Measurements from ENCODE around the gene SLC6A7.

The SLC6A7 gene

DNA sequence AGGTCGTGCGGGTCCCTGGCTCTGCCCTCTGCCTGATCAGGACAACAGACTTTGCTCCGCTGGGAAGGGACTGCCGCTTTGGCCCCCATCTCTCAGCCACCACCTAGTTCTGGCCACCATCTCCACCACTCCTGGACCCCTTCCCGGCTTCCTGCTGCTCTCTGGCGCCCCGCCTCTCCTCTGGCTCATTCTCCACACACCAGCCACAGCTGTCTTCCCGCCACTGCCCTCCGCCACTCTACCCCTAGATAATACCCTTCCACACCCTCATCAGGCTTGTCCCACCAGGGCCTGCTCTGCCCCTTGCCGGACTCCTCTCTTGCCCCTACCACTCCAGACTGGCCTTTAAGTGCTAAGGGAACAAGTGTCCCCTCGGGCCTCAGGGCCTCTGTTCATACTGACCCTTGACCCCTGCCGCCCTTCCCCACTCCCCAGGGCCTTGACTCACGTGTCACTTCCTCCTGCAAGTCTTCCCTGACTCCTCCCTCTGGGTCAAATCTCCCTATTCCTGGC, 26.3 kb upstream of the SLC6A7 start:
- H2AFZ ChIP-seq (ENCODE audit: low read length, unreplicated experiment) = peak overlapping the region; percentile 71
- no peak overlapping the region for H3K4me3 ChIP-seq (ENCODE audit: low read depth, low read length)
- no peak overlapping the region for H3K27ac ChIP-seq (ENCODE audit: low read depth, low read length)
- H3K36me3 ChIP-seq (ENCODE audit: insufficient read depth, low read length) = no peaks in the 10 kb centered on the region
- no peaks in the 10 kb centered on the region for H3K27me3 ChIP-seq (ENCODE audit: insufficient read depth, low read length)
- H3K4me1 ChIP-seq (ENCODE audit: control insufficient read depth, insufficient read depth, low read length, unreplicated experiment) = peaks cover 45% of the 10 kb centered on the region
- H3K79me2 ChIP-seq (ENCODE audit: control insufficient read depth, insufficient read depth, low read length, unreplicated experiment) = no peaks in the 10 kb centered on the region

DNA sequence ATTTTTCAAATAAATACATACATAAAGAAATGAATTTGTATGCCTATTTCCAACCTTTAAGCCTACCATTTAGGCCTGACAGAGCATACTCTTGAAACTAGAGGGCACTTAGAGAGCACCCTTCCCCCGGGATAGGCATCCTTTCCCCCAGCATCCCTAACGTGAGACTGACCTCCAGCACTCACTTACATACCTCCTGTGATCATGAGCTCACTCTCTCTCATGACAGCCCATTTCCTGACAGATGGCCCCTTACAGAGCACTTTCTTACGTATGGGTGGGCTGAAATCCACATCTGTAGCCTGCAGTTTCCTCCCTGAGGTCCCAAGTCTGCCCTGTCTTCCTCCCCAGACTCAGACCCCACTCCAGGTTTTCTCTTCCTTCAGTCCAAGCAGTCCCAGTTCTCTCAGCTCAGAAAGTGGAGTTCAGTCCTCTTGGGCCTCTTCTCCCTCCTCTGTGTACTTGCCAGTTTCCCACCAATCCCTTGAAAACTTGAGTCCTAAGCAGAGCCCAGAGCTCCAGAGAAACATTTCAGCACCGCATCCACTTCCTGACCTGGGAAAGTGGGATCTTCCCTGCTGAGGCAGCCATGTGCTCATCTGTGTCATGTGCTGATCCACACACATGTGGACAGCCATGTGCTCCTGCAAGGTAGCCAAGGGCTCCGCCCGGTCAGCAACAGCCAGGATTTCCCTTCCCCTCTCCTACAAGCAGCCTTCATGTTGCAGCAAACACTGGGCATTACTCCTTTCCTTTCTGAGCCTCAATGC, 25.5 kb upstream of the SLC6A7 start:
- Histone ChIP-seq H3K79me2 (ENCODE audit: control insufficient read depth, insufficient read depth, low read length, unreplicated experiment) (no peaks in the 10 kb centered on the region), H3K27ac (ENCODE audit: low read depth, low read length) (no peak overlapping the region), H3K36me3 (ENCODE audit: insufficient read depth, low read length) (no peaks in the 10 kb centered on the region), H3K4me3 (ENCODE audit: low read depth, low read length) (no peak overlapping the region), H2AFZ (ENCODE audit: low read length, unreplicated experiment) (peak overlapping the region; percentile 16), H3K4me1 (ENCODE audit: control insufficient read depth, insufficient read depth, low read length, unreplicated experiment) (peaks cover 39% of the 10 kb centered on the region), H3K27me3 (ENCODE audit: insufficient read depth, low read length) (no peaks in the 10 kb centered on the region)

GRCh38 chr5:150166037-150166649, 23.7 kb upstream of the SLC6A7 start:
- H3K4me3 ChIP-seq (ENCODE audit: low read depth, low read length) = no peak overlapping the region
- no peak overlapping the region for H2AFZ ChIP-seq (ENCODE audit: low read length, unreplicated experiment)
- no peaks in the 10 kb centered on the region for H3K79me2 ChIP-seq (ENCODE audit: control insufficient read depth, insufficient read depth, low read length, unreplicated experiment)
- H3K27me3 ChIP-seq (ENCODE audit: insufficient read depth, low read length) = 0 out of 2 replicates have a peak, but pooled peaks cover 7% of the 10 kb centered on the region
- H3K36me3 ChIP-seq (ENCODE audit: insufficient read depth, low read length) = no peaks in the 10 kb centered on the region
- H3K27ac ChIP-seq (ENCODE audit: low read depth, low read length) = no peak overlapping the region
- peaks cover 21% of the 10 kb centered on the region for H3K4me1 ChIP-seq (ENCODE audit: control insufficient read depth, insufficient read depth, low read length, unreplicated experiment)

DNA sequence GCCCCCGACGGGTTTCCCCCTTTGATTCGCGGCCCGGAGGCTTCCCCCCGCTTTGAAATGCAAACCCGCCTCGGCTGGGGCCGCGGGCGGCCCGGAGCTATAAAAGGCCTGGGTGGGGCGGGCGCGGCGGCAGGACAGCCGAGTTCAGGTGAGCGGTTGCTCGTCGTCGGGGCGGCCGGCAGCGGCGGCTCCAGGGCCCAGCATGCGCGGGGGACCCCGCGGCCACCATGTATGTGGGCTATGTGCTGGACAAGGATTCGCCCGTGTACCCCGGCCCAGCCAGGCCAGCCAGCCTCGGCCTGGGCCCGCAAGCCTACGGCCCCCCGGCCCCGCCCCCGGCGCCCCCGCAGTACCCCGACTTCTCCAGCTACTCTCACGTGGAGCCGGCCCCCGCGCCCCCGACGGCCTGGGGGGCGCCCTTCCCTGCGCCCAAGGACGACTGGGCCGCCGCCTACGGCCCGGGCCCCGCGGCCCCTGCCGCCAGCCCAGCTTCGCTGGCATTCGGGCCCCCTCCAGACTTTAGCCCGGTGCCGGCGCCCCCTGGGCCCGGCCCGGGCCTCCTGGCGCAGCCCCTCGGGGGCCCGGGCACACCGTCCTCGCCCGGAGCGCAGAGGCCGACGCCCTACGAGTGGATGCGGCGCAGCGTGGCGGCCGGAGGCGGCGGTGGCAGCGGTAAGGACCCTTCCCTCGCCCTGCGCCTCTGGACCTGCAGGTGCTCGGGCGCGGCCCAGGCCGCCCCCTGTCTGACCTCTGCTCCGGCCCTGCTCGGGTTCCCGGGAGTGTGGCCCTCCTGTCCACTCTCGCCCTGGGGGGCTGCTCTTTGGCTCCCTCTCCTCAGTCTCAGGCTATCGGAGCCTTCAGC, 23.0 kb upstream of the SLC6A7 start, which contains the start of gene CDX1:
CDX1 (plus strand) TSS at position 129 of the 862 bp plus-strand sequence; CDS start at position 228, 99 bp downstream.
- Histone ChIP-seq H3K79me2 (ENCODE audit: control insufficient read depth, insufficient read depth, low read length, unreplicated experiment) (no peaks in the 10 kb centered on the region), H3K4me1 (ENCODE audit: control insufficient read depth, insufficient read depth, low read length, unreplicated experiment) (peaks cover 17% of the 10 kb centered on the region), H3K27me3 (ENCODE audit: insufficient read depth, low read length) (0 out of 2 replicates have a peak, but pooled peaks cover 7% of the 10 kb centered on the region), H3K27ac (ENCODE audit: low read depth, low read length) (no peak within 1 kb of the TSS), H3K36me3 (ENCODE audit: insufficient read depth, low read length) (no peaks in the 10 kb centered on the region), H2AFZ (ENCODE audit: low read length, unreplicated experiment) (no peak within 1 kb of the TSS), H3K4me3 (ENCODE audit: low read depth, low read length) (no peak within 1 kb of the TSS)

GRCh38 chr5:150167512-150167850, 22.4 kb upstream of the SLC6A7 start:
- no peak overlapping the region for H2AFZ ChIP-seq (ENCODE audit: low read length, unreplicated experiment)
- H3K27me3 ChIP-seq (ENCODE audit: insufficient read depth, low read length) = 0 out of 2 replicates have a peak, but pooled peaks cover 7% of the 10 kb centered on the region

GRCh38 chr5:150167908-150168307, 22.0 kb upstream of the SLC6A7 start:
- H3K36me3 ChIP-seq (ENCODE audit: insufficient read depth, low read length) = no peaks in the 10 kb centered on the region
- 0 out of 2 replicates have a peak, but pooled peaks cover 7% of the 10 kb centered on the region for H3K27me3 ChIP-seq (ENCODE audit: insufficient read depth, low read length)
- H2AFZ ChIP-seq (ENCODE audit: low read length, unreplicated experiment) = no peak overlapping the region
- H3K27ac ChIP-seq (ENCODE audit: low read depth, low read length) = no peak overlapping the region
- peaks cover 17% of the 10 kb centered on the region for H3K4me1 ChIP-seq (ENCODE audit: control insufficient read depth, insufficient read depth, low read length, unreplicated experiment)
- H3K79me2 ChIP-seq (ENCODE audit: control insufficient read depth, insufficient read depth, low read length, unreplicated experiment) = no peaks in the 10 kb centered on the region
- H3K4me3 ChIP-seq (ENCODE audit: low read depth, low read length) = no peak overlapping the region

More at GRCh38 chr5:150167512-150167850, 22.4 kb upstream of the SLC6A7 start:
- no peak overlapping the region for H3K4me3 ChIP-seq (ENCODE audit: low read depth, low read length)
- H3K27ac ChIP-seq (ENCODE audit: low read depth, low read length) = no peak overlapping the region
- H3K4me1 ChIP-seq (ENCODE audit: control insufficient read depth, insufficient read depth, low read length, unreplicated experiment) = peaks cover 17% of the 10 kb centered on the region
- H3K79me2 ChIP-seq (ENCODE audit: control insufficient read depth, insufficient read depth, low read length, unreplicated experiment) = no peaks in the 10 kb centered on the region
- no peaks in the 10 kb centered on the region for H3K36me3 ChIP-seq (ENCODE audit: insufficient read depth, low read length)

DNA sequence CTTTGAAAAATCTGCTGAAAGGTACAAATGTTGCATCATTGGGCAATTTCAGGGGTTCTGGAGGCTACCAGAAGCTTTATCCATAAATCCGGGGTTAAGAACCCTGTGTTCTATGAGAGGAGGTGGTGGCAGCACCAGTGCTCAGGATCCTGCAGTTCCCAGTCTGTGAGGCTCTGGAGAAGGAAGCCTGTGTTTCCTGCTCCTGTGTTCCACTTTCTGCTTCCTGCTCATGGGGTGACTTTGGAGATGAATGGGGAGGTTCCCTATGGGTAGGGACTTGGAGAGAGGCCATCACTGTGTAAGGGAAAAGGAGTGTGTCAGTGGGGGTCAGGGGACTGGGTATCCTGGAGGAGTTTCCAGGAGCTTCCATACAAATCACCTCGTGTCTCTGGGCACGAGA, 21.0 kb upstream of the SLC6A7 start:
- H3K36me3 ChIP-seq (ENCODE audit: insufficient read depth, low read length) = no peaks in the 10 kb centered on the region
- 0 out of 2 replicates have a peak, but pooled peaks cover 7% of the 10 kb centered on the region for H3K27me3 ChIP-seq (ENCODE audit: insufficient read depth, low read length)
- H3K4me1 ChIP-seq (ENCODE audit: control insufficient read depth, insufficient read depth, low read length, unreplicated experiment) = peaks cover 10% of the 10 kb centered on the region
- H3K4me3 ChIP-seq (ENCODE audit: low read depth, low read length) = no peak overlapping the region
- H2AFZ ChIP-seq (ENCODE audit: low read length, unreplicated experiment) = no peak overlapping the region
- H3K27ac ChIP-seq (ENCODE audit: low read depth, low read length) = no peak overlapping the region
- no peaks in the 10 kb centered on the region for H3K79me2 ChIP-seq (ENCODE audit: control insufficient read depth, insufficient read depth, low read length, unreplicated experiment)

GRCh38 chr5:150172145-150172544, 17.7 kb upstream of the SLC6A7 start:
- no peaks in the 10 kb centered on the region for H3K4me1 ChIP-seq (ENCODE audit: control insufficient read depth, insufficient read depth, low read length, unreplicated experiment)
- no peaks in the 10 kb centered on the region for H3K36me3 ChIP-seq (ENCODE audit: insufficient read depth, low read length)
- H3K79me2 ChIP-seq (ENCODE audit: control insufficient read depth, insufficient read depth, low read length, unreplicated experiment) = no peaks in the 10 kb centered on the region
- no peak overlapping the region for H2AFZ ChIP-seq (ENCODE audit: low read length, unreplicated experiment)
- no peak overlapping the region for H3K4me3 ChIP-seq (ENCODE audit: low read depth, low read length)
- no peak overlapping the region for H3K27ac ChIP-seq (ENCODE audit: low read depth, low read length)
- H3K27me3 ChIP-seq (ENCODE audit: insufficient read depth, low read length) = 0 out of 2 replicates have a peak, but pooled peaks cover 7% of the 10 kb centered on the region

DNA sequence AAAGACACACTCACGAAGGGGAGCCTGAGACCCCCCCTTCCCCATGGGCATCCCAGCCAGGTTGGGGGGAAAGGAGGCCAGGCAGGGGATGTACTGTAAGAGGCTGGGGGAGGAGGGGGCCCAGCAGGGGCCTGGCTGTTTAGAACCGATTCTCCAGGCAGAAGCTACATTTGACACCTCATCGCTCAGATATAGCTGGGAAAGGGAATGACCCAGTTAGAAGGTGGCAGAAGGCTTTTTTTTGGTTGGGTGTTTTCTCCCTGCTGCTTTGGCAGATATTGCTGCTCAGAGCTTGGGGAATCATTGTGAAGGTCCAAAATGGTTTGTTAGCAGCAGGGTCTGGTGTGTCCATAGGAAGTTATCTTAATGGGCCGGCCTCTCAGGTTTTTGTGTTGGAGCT, 17.3 kb upstream of the SLC6A7 start:
- Histone ChIP-seq H3K4me3 (ENCODE audit: low read depth, low read length) (no peak overlapping the region), H3K36me3 (ENCODE audit: insufficient read depth, low read length) (no peaks in the 10 kb centered on the region), H2AFZ (ENCODE audit: low read length, unreplicated experiment) (no peak overlapping the region), H3K4me1 (ENCODE audit: control insufficient read depth, insufficient read depth, low read length, unreplicated experiment) (no peaks in the 10 kb centered on the region), H3K27me3 (ENCODE audit: insufficient read depth, low read length) (0 out of 2 replicates have a peak, but pooled peaks cover 7% of the 10 kb centered on the region), H3K27ac (ENCODE audit: low read depth, low read length) (no peak overlapping the region), H3K79me2 (ENCODE audit: control insufficient read depth, insufficient read depth, low read length, unreplicated experiment) (no peaks in the 10 kb centered on the region)

GRCh38 chr5:150173161-150173560, 16.7 kb upstream of the SLC6A7 start:
- Histone ChIP-seq H3K79me2 (ENCODE audit: control insufficient read depth, insufficient read depth, low read length, unreplicated experiment) (no peaks in the 10 kb centered on the region), H3K36me3 (ENCODE audit: insufficient read depth, low read length) (no peaks in the 10 kb centered on the region), H2AFZ (ENCODE audit: low read length, unreplicated experiment) (no peak overlapping the region), H3K27me3 (ENCODE audit: insufficient read depth, low read length) (0 out of 2 replicates have a peak, but pooled peaks cover 7% of the 10 kb centered on the region), H3K27ac (ENCODE audit: low read depth, low read length) (no peak overlapping the region), H3K4me1 (ENCODE audit: control insufficient read depth, insufficient read depth, low read length, unreplicated experiment) (no peaks in the 10 kb centered on the region), H3K4me3 (ENCODE audit: low read depth, low read length) (no peak overlapping the region)
